Mammary epithelial cell (primary cell): ENCODE results near the gene TM4SF18.

ENCODE experiments used
- CTCF ChIP-seq, 2 donors: IDR thresholded peaks in 1 of 2; conservative IDR thresholded peaks in 1 of 2; 2 replicates each; pipeline ENCODE4 v1.5.1; 2011 to 2012; ENCODE audit warnings: inconsistent platforms in 2 of 2, low read length in 2 of 2, mild to moderate bottlenecking in 2 of 2, control low read depth in 1 of 2, low read depth in 1 of 2; ENCODE audit not compliant: insufficient read depth in 1 of 2; ENCODE audit errors: extremely low read depth in 1 of 2
- EZH2 ChIP-seq: IDR thresholded peaks from 2 replicates; pipeline ENCODE4 v1.6.1; 2012; ENCODE audit warnings: low read length, inconsistent platforms, borderline replicate concordance

- TF ChIP-seq CTCF (conservative IDR thresholded peaks at IDR 0.05 in 1 of 2, IDR thresholded peaks at IDR 0.05 in 1 of 2; ENCODE audit: extremely low read depth in 1 of 2, insufficient read depth in 1 of 2, low read depth in 1 of 2, low read length in 2 of 2) (no peak), EZH2 (no peak)
Observed at GRCh38 chr3:149283401-149283800, 50.0 kb downstream of the TM4SF18 start.
